ENCODE results near the gene PCED1B.
"Not testable (repeated sequence)": the region's sequence is repeated elsewhere in the genome, so short reads cannot be mapped to it uniquely, and the experiment has no call there.

The PCED1B gene

GRCh38 chr12:47088021-47088944 lies 8.9 kb downstream of the PCED1B start:
- DNase-seq (ENCODE audit: low spot score) = no peak

- no peak for DNase-seq (ENCODE audit: low spot score)
These were observed 11.6 kb downstream of the PCED1B start for GRCh38 chr12:47091009-47091408.

DNA sequence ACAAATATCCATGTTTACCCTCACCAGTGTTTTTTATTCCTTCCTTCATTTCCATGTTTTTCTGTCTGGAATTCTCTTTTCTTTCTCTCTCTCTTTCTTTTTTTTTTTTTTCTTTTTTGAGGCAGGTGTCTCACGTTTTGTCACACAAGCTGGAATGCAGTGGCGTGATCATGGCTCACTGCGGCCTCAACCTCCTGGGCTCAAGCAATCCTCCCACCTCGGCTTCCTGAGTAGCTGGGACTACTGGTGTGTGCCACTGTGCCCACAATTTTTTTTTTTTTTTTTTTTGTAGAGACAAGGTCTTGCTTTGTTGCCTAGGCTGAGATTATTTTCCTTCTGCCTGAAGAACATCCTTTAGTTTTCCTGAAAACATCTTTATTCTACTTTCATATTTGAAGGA lies 15.4 kb downstream of the PCED1B start:
- no peak for DNase-seq (ENCODE audit: low spot score)

DNA sequence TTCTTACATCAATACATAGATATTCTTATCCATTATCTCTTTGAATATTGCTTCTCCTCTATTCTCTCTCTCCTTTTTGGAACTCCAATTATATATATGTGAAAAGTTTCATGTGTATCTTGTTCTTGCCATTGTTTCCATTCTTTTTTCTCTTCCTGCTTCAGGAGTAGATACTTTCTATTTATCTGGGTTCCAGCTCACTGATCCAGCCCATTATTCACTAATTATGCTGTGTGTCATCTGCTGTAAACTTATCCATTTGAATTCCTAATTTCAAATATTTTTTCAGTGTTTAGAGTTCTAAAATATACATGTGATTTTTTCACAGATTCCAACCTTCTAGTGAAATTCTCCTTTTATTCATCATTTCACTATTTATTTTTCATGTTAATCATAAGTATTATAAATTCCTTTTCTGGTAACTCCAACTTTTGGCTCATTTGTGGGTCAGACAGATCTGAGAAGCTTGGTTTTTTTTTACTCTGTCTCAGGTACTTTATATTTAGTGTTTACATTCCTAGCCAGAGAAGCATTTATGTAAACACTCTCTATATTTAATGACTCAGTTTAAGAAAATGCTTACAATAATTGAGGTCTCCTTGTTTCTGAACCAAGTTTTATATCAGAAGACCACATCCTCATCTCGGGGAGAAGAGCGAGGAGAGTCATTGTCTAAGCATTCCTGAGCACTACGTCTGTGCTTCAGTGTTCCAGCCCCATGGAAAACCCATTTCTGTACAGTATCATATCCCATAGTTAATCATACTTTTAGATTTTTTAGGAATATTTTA lies 16.2 kb downstream of the PCED1B start:
- no peak for DNase-seq (ENCODE audit: low spot score)

- no peak for DNase-seq (ENCODE audit: low spot score)
These were observed 18.0 kb downstream of the PCED1B start for GRCh38 chr12:47097276-47097896.

- no peak for DNase-seq (ENCODE audit: low spot score)
These were observed 18.7 kb downstream of the PCED1B start for GRCh38 chr12:47098099-47098498.

DNA sequence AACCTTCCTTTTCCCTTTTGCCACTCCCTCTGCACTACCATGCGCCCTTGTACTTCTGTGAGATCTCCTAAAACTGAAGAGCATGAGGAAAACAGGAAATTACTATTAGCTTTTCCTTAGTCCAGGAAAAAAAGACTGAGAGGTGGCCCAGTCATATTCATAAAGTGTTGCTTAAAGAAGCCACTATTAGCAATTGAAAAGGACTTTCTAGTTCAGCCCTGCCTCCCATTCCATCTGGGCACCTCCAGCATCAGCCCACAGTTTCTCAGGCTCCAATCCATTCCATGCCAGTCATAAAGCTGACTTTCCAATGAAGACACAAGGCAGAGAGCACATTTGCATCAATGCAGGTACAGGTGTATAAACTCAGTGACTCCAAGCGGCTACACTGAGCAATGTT lies 20.2 kb downstream of the PCED1B start:
- DNase-seq (ENCODE audit: low spot score) = no peak

DNA sequence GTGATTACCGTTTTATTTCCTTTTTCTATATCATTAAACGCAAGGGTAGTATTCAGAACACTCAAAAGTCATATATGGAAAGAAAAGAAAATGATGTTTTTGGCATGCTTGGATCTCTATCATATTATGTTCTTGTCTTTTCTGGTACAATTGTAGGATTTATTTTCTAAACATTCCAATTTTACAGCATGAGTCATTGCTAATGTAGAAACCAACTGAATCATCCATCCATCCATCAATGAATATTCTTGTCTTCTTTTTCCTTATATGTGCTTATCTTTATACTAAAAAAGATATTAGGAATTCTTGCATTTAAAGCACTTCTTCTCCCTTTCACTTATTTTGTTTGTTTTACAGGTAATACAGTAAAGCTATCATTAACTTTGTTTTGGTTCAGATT lies 20.7 kb downstream of the PCED1B start:
- no peak for DNase-seq (ENCODE audit: low spot score)

GRCh38 chr12:47102406-47102805 lies 23.0 kb downstream of the PCED1B start:
- no peak for DNase-seq (ENCODE audit: low spot score)

DNA sequence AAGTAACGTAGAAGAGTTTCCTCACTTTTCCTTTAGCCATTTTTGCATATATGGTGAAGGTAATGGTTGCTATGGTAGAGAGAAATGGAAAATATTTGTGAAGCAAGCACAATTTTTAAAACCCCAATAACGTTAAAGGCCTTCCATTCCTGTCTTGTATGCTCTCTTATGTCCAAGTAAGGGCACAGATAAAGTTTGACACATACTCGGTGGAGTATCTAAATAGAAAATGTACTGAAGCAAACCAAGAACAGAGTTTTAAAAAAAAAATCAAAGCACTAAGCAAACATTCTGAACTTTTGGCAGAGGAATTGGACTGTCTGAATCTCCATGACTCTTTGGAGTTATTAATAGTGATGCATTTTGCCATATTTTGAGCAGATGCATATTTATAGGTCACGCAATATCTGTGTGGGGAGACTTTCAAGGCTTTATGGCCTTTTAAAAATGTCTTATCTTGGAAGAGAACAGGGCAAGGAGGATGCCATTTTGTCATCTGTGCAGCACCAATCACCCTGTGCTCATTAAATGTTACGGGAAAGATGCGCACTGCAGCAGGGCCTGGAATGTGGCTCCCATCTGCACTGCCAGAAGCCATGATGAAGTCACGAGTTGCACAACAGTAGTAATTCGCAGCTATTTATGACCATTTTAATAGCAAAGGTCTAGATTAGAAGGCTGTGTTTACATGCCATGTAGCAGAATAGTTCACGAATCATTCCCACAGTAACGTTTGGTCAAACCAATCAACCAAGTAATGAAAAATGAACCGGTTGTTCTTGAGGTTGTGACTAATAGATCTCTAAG lies 23.6 kb downstream of the PCED1B start:
- peak; percentile 54 for DNase-seq (ENCODE audit: low spot score)

- no peak for DNase-seq (ENCODE audit: low spot score)
These were observed 26.7 kb downstream of the PCED1B start for GRCh38 chr12:47105914-47106674.

GRCh38 chr12:47107446-47107845 lies 28.0 kb downstream of the PCED1B start:
- no peak for DNase-seq (ENCODE audit: low spot score)

- no peak for DNase-seq (ENCODE audit: low spot score)
These were observed 28.5 kb downstream of the PCED1B start for GRCh38 chr12:47107926-47108325.

- DNase-seq (ENCODE audit: low spot score) = no peak
These were observed 30.7 kb downstream of the PCED1B start for GRCh38 chr12:47110011-47110541.

- no peak for DNase-seq (ENCODE audit: low spot score)
These were observed 31.4 kb downstream of the PCED1B start for GRCh38 chr12:47110718-47111391.

DNA sequence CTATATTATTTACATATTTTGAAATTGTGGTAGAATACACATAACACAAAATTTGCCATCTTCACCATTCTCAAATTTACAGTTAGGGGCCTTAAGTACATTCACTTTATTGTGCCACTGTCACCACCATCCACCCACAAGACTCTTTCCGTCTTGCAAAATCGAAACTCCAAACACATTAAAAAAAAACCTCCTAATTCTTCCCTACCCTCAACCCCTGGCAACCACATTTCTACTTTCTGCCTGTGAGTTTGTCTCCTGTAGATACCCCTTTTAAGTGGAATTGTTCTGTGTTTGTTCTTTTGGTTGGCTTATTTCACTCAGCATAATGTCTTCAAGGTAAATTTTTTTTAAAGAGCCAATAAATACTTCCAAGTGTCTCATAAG lies 32.0 kb downstream of the PCED1B start:
- no peak for DNase-seq (ENCODE audit: low spot score)

DNA sequence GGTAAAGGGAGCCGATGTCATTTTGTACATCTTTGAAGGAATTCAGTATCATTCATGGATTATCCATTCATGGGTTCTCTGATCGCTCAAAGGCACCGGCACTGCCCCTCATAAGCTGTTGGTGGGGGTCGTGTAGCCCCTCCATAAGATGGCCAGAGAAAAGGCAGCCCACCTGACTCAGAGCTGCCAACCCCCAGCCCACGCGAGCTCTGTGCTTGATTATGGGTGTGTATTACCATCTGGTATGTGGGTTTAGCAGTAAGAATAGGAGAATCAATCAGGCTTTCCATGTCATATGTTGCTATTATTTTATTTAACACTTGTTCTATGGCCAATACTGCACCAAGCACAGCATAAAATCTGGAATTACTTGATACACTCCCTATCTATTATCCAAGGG lies 32.4 kb downstream of the PCED1B start:
- no peak for DNase-seq (ENCODE audit: low spot score)

- no peak for DNase-seq (ENCODE audit: low spot score)
These were observed 33.3 kb downstream of the PCED1B start for GRCh38 chr12:47112679-47113078.

GRCh38 chr12:47114481-47114892 lies 35.1 kb downstream of the PCED1B start:
- no peak for DNase-seq (ENCODE audit: low spot score)

- not testable (repeated sequence) for DNase-seq (ENCODE audit: low spot score)
These were observed 37.9 kb downstream of the PCED1B start for GRCh38 chr12:47117305-47117704.
